ENCODE results near the gene CNOT9.

Gene CNOT9

DNA sequence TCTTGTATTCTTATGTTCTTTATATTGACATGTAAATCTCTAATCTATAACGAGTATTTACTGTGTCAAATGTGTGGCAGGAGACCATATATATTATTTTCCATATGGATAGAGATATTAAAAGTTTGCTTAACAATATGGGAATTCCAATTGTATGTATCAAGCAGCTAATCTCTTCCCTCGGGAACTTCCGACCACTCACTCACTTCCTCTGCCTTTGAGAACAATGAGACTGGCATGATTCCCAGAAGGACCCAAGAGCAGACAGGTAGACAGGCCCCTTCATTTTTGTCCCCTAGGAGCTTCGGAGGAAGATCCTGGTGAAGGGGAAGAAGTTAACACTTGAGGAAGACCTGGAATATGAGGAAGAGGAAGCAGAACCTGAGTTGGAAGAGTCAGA lies 63.2 kb downstream of the CNOT9 start:
- TF ChIP-seq, protein P1, sequence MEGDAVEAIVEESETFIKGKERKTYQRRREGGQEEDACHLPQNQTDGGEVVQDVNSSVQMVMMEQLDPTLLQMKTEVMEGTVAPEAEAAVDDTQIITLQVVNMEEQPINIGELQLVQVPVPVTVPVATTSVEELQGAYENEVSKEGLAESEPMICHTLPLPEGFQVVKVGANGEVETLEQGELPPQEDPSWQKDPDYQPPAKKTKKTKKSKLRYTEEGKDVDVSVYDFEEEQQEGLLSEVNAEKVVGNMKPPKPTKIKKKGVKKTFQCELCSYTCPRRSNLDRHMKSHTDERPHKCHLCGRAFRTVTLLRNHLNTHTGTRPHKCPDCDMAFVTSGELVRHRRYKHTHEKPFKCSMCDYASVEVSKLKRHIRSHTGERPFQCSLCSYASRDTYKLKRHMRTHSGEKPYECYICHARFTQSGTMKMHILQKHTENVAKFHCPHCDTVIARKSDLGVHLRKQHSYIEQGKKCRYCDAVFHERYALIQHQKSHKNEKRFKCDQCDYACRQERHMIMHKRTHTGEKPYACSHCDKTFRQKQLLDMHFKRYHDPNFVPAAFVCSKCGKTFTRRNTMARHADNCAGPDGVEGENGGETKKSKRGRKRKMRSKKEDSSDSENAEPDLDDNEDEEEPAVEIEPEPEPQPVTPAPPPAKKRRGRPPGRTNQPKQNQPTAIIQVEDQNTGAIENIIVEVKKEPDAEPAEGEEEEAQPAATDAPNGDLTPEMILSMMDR (IDR thresholded peaks at IDR 0.05): no peak
- TF ChIP-seq ZFX (IDR thresholded peaks at IDR 0.05; ENCODE audit: borderline replicate concordance): no peak
- H3K27ac ChIP-seq: no peak overlapping the region

DNA sequence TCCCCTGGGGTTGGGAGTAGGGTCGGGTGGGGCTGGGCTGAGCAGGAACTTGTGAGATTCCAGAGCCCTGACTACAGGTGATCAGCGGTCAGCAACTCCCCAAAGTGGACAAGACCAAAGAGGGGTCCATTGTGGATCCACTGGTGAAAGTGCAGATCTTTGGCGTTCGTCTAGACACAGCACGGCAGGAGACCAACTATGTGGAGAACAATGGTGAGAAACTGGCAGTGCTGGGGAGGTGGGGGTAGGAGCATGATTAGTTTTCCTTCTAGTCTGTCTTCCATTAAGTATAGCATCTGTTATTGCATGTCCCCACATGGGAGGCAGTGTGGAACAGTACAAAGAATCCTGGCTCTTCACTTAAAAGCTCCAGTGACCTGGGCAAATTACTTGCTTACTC lies 67.1 kb downstream of the CNOT9 start:
- TF ChIP-seq, protein P1 (IDR thresholded peaks at IDR 0.05): no peak
- no peak for TF ChIP-seq ZFX (IDR thresholded peaks at IDR 0.05; ENCODE audit: borderline replicate concordance)
- no peak overlapping the region for H3K27ac ChIP-seq

DNA sequence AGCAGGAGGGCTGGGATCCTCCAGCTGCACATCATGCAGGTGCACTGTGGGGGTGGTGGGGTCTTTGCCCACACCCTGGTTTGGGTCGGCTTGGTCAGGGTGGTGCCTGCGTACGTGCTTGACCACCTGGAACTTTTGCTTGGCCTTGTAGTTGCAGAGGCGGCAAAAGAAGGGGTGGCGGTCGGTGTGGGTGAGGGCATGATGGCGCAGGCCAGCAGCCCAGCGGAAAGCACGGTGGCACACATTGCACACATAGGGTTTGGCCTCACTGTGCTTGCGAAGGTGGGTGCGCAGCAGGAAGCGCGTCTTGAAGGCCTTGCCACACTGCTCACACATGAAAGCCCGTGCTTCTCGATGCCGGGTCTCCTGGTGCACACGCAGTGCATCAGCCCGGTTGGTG lies 69.7 kb downstream of the CNOT9 start:
- no peak overlapping the region for H3K27ac ChIP-seq
- no peak for TF ChIP-seq ZFX (IDR thresholded peaks at IDR 0.05; ENCODE audit: borderline replicate concordance)
- TF ChIP-seq, protein P1 (IDR thresholded peaks at IDR 0.05): no peak

DNA sequence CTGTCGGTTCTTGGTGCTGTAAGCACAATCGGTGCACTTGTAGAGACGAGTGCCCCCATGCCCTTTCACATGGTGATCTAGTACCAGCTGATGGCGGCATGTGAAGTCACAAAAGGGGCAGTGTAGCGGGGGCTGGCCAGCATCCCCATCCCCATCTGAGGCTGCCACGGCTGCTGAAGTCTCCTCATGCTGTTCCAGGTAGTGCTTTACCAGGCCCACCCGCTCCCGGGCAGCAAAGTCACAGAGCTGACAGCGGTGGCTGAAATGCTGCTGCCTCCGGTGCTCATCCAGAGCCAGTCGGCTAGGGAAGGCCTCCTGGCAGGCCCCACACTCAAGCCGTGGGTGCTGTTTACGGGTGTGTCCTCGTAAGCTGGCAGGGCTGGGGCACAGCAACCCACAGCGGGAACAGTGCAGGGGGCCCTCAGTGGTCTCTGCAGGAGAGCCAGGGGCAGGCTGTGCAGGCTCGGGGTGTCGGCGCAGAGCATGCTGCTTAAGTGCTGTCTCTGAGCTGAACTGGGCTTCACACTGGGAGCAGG lies 73.5 kb downstream of the CNOT9 start:
- H3K27ac ChIP-seq: no peak overlapping the region
- TF ChIP-seq, protein P1 (IDR thresholded peaks at IDR 0.05): no peak
- no peak for TF ChIP-seq ZFX (IDR thresholded peaks at IDR 0.05; ENCODE audit: borderline replicate concordance)

DNA sequence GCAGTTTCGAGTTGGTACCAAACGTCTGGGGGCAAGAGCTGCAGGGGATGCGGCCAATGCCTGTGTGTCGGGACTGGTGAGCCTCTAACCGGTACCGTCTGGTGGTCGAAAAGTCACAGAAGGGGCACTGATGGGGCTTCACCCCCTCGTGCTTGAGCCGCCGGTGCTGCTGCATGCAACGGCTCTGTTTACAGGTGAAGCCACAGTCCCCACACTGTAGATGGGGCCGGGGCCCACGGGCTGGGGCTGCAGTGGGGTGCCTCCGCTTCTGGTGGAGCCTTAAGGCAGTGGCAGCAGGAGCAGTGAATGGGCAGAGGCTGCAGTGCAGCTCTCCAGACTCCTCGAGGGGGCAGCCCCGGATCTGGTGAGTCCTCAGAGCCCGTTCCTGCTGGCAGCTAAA lies 74.1 kb downstream of the CNOT9 start:
- TF ChIP-seq, protein P1 (IDR thresholded peaks at IDR 0.05): no peak
- TF ChIP-seq ZFX (IDR thresholded peaks at IDR 0.05; ENCODE audit: borderline replicate concordance): no peak

DNA sequence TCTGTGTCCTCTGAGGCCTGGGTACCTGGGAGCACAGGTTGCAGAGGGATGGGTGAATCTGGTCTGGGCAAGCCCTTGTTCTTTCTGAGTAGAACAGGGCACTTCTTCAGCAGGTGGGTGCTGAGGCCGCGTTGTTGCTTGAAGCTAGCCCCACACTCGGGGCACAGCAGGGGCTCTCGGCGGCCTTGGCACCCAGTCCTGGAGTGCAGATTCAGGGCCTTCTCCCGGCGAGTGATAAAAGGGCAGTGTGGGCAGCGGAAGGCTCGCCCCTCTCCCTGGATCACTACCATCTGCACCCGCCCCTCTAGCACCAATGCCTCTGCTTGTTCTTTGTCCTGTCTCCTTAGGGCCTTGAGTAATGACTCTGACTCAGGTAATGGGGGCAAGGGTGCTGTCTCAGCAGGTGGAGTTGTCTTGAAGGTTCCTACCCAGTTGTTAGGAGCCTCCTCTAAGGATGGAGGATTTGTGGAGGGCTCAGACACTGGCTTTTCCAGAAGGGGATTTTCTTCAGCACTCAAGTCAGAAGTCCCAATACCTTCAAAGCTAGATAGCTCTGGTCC lies 75.2 kb downstream of the CNOT9 start:
- TF ChIP-seq, protein P1 (IDR thresholded peaks at IDR 0.05): no peak
- TF ChIP-seq ZFX (IDR thresholded peaks at IDR 0.05; ENCODE audit: borderline replicate concordance): no peak
- no peak overlapping the region for H3K27ac ChIP-seq

More for the DNA sequence above, 74.1 kb downstream of the CNOT9 start:
- H3K27ac ChIP-seq: no peak overlapping the region

DNA sequence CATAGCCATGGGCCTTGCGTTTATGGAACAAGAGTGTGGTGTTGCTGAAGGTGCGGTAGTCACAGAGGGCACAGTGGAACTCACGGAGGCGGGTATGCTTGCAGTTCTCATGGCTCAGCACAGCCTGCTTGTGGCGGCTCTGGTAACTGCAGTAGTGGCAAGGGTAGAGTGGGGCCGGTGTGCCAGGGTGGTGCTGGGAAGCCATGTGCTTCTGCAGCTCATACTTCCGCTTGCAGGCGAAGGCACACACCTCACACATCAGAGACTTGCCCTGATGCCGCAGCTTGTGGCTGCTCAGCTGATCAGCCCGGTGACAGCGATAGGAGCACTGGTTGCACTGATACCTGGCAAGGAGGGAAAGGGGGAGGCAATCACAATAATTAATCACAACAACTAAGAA lies 76.1 kb downstream of the CNOT9 start:
- no peak for TF ChIP-seq ZFX (IDR thresholded peaks at IDR 0.05; ENCODE audit: borderline replicate concordance)
- TF ChIP-seq, protein P1 (IDR thresholded peaks at IDR 0.05): no peak
- H3K27ac ChIP-seq: no peak overlapping the region

Measured in 22Rv1 (cell line).